Body of pancreas (tissue), 4 donors: ENCODE results near the gene CACNG5. TPM values are rescaled to one million over a fixed set of nuclear protein-coding genes. Genes with fewer than 3 reads are reported as not detected.

Experiments used
- ATAC-seq: fragments of 150-250 bp; one replicate; pipeline ENCODE4 v1.9.1; 2016
- DNase-seq, 4 donors: peaks; one replicate each; pipeline ENCODE4 v3.0.0-alpha.2; 2019
- H3K27ac ChIP-seq, 4 donors: fragments of 200-600 bp; sonication (generic); 1 replicate in 3 of 4; 2 replicates in 1 of 4; pipeline versions ENCODE4 v1.5.1 to v1.6.1; 2016 to 2019; ENCODE audit warnings: mild to moderate bottlenecking in 1 of 4, mixed read lengths in 1 of 4, moderate library complexity in 1 of 4
- H3K27me3 ChIP-seq, 2 donors: fragments of 200-600 bp; sonication (generic); one replicate each; pipeline ENCODE4 v1.6.0; 2016; ENCODE audit warnings: mild to moderate bottlenecking in 1 of 2
- H3K36me3 ChIP-seq, 2 donors: fragments of 200-600 bp; sonication (generic); replicated peaks in 1 of 2; 2 replicates each; pipeline ENCODE4 v1.5.1; 2016; ENCODE audit warnings: low read depth in 2 of 2; ENCODE audit not compliant: insufficient read depth in 1 of 2
- H3K4me1 ChIP-seq: fragments of 200-600 bp; sonication (generic); one replicate; pipeline ENCODE4 v1.6.0; 2016
- H3K4me3 ChIP-seq, 2 donors: fragments of 200-600 bp; sonication (generic); 1 replicate in 1 of 2; 2 replicates in 1 of 2; pipeline ENCODE4 v1.5.1; 2016 to 2019
- H3K9me3 ChIP-seq, 3 donors: fragments of 200-600 bp; sonication (generic); 1 replicate in 2 of 3; 2 replicates in 1 of 3; pipeline ENCODE4 v1.5.1; 2016
- CTCF ChIP-seq, 7 experiments: fragments of 450-650 bp in 4 of 7; fragments of 200-600 bp in 3 of 7; sonication (generic) in 3 of 7; IDR thresholded peaks; one replicate each; pipeline ENCODE4 v1.5.1; 2016 to 2019; ENCODE audit warnings: antibody characterized with exemption in 7 of 7
- POLR2A ChIP-seq, 3 donors: fragments of 450-650 bp; IDR thresholded peaks; one replicate each; pipeline ENCODE4 v1.6.1; 2016; ENCODE audit warnings: antibody characterized with exemption in 3 of 3, mild to moderate bottlenecking in 2 of 3
- WGBS, 2 donors: methylation state at CpG; one replicate each; pipeline ENCODE4 v1.1.5; 2017; 5-methylcytosine and 5-hydroxymethylcytosine counted together
- intact Hi-C: fragments of 100-400 bp; cut with DNase I; formaldehyde crosslinking; loops from one replicate; pipeline ENCODE4 v1.15.1; 2023
- total RNA-seq, 2 donors: library from RNA; depleted of rRNA; stranded (reverse); fragments of >200 nt; gene quantifications; one replicate each; pipeline ENCODE4 v1.1.0, GENCODE V29; 2016

The CACNG5 gene
- total RNA-seq: under 1 TPM in 1 of 2 donors, not detected in 1; 0.52 TPM

GRCh38 chr17:66834919-66835454 lies at the start of gene CACNG5:
CACNG5 (plus strand) TSS chr17:66835117; CDS start chr17:66877333, 42,216 bp downstream.
- peak in 1 of 4 donors; percentile 29 for DNase-seq

GRCh38 chr17:66786107-66786506 lies 48.8 kb upstream of the CACNG5 start:
- Histone ChIP-seq H3K4me1 (no peaks in the 10 kb centered on the region), H3K27ac (no peak overlapping the region), H3K27me3 (no peaks in the 10 kb centered on the region), H3K9me3 (no peaks in the 10 kb centered on the region), H3K4me3 (no peak overlapping the region), H3K36me3 (no peaks in the 10 kb centered on the region)
- no peak for DNase-seq
- WGBS, 2 donors: 79 to 94% methylated on average over 5 to 10 of the region's 10 CpGs
- TF ChIP-seq POLR2A (IDR thresholded peaks at IDR 0.05): no peak
- TF ChIP-seq CTCF (IDR thresholded peaks at IDR 0.05): no peak
- intact Hi-C loops: no loop called here
- ATAC-seq: no peak

More at GRCh38 chr17:66834919-66835454, at the start of gene CACNG5:
- no peak within 1 kb of the TSS for H3K4me3 ChIP-seq
- WGBS, 2 donors: 4 to 5% methylated on average over 7 to 48 of the region's 57 CpGs
- peaks cover 8% of the 10 kb centered on the region for H3K4me1 ChIP-seq
- intact Hi-C loops: no loop called here
- no peaks in the 10 kb centered on the region for H3K9me3 ChIP-seq
- no peak within 1 kb of the TSS for H3K27ac ChIP-seq
- no peak for TF ChIP-seq POLR2A (IDR thresholded peaks at IDR 0.05)
- TF ChIP-seq CTCF (IDR thresholded peaks at IDR 0.05): no peak
- peaks cover 0 to 10% of the 10 kb centered on the region in 2 donors for H3K27me3 ChIP-seq
- no peak for ATAC-seq
- no peaks in the 10 kb centered on the region for H3K36me3 ChIP-seq

GRCh38 chr17:66787914-66788313 lies 47.0 kb upstream of the CACNG5 start:
- 65 to 78% methylated on average over 3 of the region's 3 CpGs for WGBS, 2 donors
- Histone ChIP-seq H3K9me3 (no peaks in the 10 kb centered on the region), H3K27ac (no peak overlapping the region), H3K4me3 (no peak overlapping the region), H3K4me1 (no peaks in the 10 kb centered on the region), H3K36me3 (no peaks in the 10 kb centered on the region), H3K27me3 (no peaks in the 10 kb centered on the region)
- no peak for DNase-seq
- no peak for ATAC-seq
- no peak for TF ChIP-seq CTCF (IDR thresholded peaks at IDR 0.05)
- no peak for TF ChIP-seq POLR2A (IDR thresholded peaks at IDR 0.05)
- intact Hi-C loops: no loop called here

- DNase-seq (peak in 2 of 4 donors; percentile 18 to 23), ATAC-seq (no peak)
- TF ChIP-seq POLR2A (IDR thresholded peaks at IDR 0.05): no peak
- no peak for TF ChIP-seq CTCF (IDR thresholded peaks at IDR 0.05)
- Histone ChIP-seq H3K9me3 (no peaks in the 10 kb centered on the region), H3K4me1 (peaks cover 7% of the 10 kb centered on the region), H3K27ac (no peak overlapping the region), H3K27me3 (no peaks in the 10 kb centered on the region), H3K36me3 (no peaks in the 10 kb centered on the region), H3K4me3 (no peak overlapping the region)
- intact Hi-C loops: no loop called here
- WGBS, 2 donors: 73 to 88% methylated on average over 6 to 12 of the region's 12 CpGs
These were observed 45.8 kb upstream of the CACNG5 start for GRCh38 chr17:66789093-66789492.

GRCh38 chr17:66789961-66790437 lies 44.9 kb upstream of the CACNG5 start:
- 79 to 82% methylated on average over 7 of the region's 7 CpGs for WGBS, 2 donors
- intact Hi-C loops: loop anchor here (10.0 kb wide), 1 partner anchor 55 kb away; no protein-coding TSS in a partner anchor
- ATAC-seq: no peak
- no peaks in the 10 kb centered on the region for H3K27me3 ChIP-seq
- no peak for TF ChIP-seq CTCF (IDR thresholded peaks at IDR 0.05)
- TF ChIP-seq POLR2A (IDR thresholded peaks at IDR 0.05): no peak
- H3K9me3 ChIP-seq: no peaks in the 10 kb centered on the region
- peaks cover 8% of the 10 kb centered on the region for H3K4me1 ChIP-seq
- H3K36me3 ChIP-seq: no peaks in the 10 kb centered on the region
- H3K4me3 ChIP-seq: no peak overlapping the region
- no peak for DNase-seq
- H3K27ac ChIP-seq: no peak overlapping the region
